NCI-H748 treated with DMSO at 0.1 percent for 48 hours (cell line): ENCODE results near the gene ACSL1.
"Not testable (repeated sequence)": the region's sequence is repeated elsewhere in the genome, so short reads cannot be mapped to it uniquely, and the experiment has no call there.

ENCODE experiments used
- DNase-seq: peaks from one replicate; lab custom pipeline; 2025; lab: John Stamatoyannopoulos, UW

ACSL1 gene

GRCh38 chr4:184787766-184788503, 37.8 kb downstream of the ACSL1 start:
- no peak for DNase-seq

GRCh38 chr4:184785813-184786212, 40.0 kb downstream of the ACSL1 start:
- DNase-seq, result no peak

- no peak for DNase-seq
These were observed 41.0 kb downstream of the ACSL1 start for GRCh38 chr4:184784628-184785257.

GRCh38 chr4:184782731-184783373, 42.9 kb downstream of the ACSL1 start:
- DNase-seq, result no peak

GRCh38 chr4:184779160-184779559, 46.6 kb downstream of the ACSL1 start:
- DNase-seq, result not testable (repeated sequence)

GRCh38 chr4:184778325-184778724, 47.4 kb downstream of the ACSL1 start:
- DNase-seq, result no peak

- DNase-seq, result no peak
These were observed 48.9 kb downstream of the ACSL1 start for GRCh38 chr4:184776821-184777220.

GRCh38 chr4:184775854-184776555, 49.8 kb downstream of the ACSL1 start:
- DNase-seq, result no peak

GRCh38 chr4:184774152-184774551, 51.6 kb downstream of the ACSL1 start:
- DNase-seq, result no peak

GRCh38 chr4:184771416-184771815, 54.4 kb downstream of the ACSL1 start:
- DNase-seq, result no peak

- DNase-seq, result no peak
These were observed 56.5 kb downstream of the ACSL1 start for GRCh38 chr4:184769141-184769765.

- no peak for DNase-seq
These were observed 57.5 kb downstream of the ACSL1 start for GRCh38 chr4:184768296-184768695.

- DNase-seq, result no peak
These were observed 59.3 kb downstream of the ACSL1 start for GRCh38 chr4:184766446-184766845.

- no peak for DNase-seq
These were observed 60.1 kb downstream of the ACSL1 start for GRCh38 chr4:184765473-184766340.

- no peak for DNase-seq
These were observed 61.2 kb downstream of the ACSL1 start for GRCh38 chr4:184764601-184765000.

- no peak for DNase-seq
These were observed 62.5 kb downstream of the ACSL1 start for GRCh38 chr4:184763150-184763780.

GRCh38 chr4:184762100-184762499, 63.7 kb downstream of the ACSL1 start:
- DNase-seq, result no peak

- no peak for DNase-seq
These were observed 65.1 kb downstream of the ACSL1 start for GRCh38 chr4:184760681-184761080.

GRCh38 chr4:184757810-184758209, 68.0 kb downstream of the ACSL1 start:
- no peak for DNase-seq

GRCh38 chr4:184756399-184756798, 69.4 kb downstream of the ACSL1 start:
- DNase-seq, result no peak

- no peak for DNase-seq
These were observed 70.5 kb downstream of the ACSL1 start for GRCh38 chr4:184755278-184755677.
